ENCODE measurements around the gene ZDHHC12. TPM values are rescaled to one million over a fixed set of nuclear protein-coding genes. Genes with fewer than 3 reads are reported as not detected.

ZDHHC12 gene
- total and polyA plus RNA-seq, 9 donors = 5.7 to 10.7 (median 6.8) TPM

DNA sequence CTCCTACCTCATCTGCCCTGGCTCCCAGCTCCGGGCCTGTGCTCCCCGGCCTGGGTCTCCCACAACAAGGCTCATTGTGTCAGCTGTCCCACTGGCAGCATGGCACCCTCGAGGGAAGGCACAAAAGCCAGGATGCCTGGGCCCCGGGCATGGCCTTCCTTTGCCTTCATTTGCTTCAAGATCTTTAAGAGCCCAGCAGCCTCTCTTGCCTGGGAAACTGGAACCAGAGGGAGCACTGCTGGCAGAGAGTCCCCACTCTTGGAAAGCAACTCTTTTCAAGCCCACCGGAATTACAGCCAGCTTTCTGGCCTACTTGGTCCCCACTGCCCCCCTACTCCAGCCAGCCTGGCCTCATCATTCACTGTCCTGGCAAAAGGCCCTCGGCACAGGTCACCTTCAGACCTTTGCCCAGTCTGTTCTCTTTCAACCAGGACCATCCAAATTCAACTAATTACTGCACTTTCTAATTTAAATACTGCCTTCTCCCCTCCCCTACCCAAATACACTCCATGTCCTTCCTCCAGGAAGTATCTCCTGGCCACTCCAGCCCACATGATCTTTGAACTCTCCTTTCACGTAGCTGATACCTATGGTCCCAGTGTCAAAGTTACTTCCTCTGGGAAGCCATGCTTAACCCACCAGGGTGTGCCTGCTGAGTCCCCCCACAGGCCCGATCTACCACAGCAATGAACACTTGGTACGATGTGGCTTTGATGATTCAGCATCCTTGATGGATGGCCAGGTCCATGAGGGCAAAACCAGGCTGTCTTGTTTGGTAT is 38.9 kb upstream of the ZDHHC12 start:
- no peak overlapping the region for H3K4me3 ChIP-seq (ENCODE audit: low read length)
- 78% methylated on average over 9 of the region's 9 CpGs for WGBS (ENCODE audit: insufficient coverage)
- H3K27me3 ChIP-seq (ENCODE audit: control insufficient read depth, insufficient read depth, low read length) = no peaks in the 10 kb centered on the region
- no peak for DNase-seq
- no peaks in the 10 kb centered on the region for H3K4me1 ChIP-seq (ENCODE audit: control insufficient read depth, insufficient read depth, low read length)
- H3K9me3 ChIP-seq (replicated peaks; ENCODE audit: control insufficient read depth, low read depth, low read length) = no peaks in the 10 kb centered on the region
- H3K36me3 ChIP-seq (ENCODE audit: control insufficient read depth, insufficient read depth, low read length) = peaks cover 19% of the 10 kb centered on the region
- H3K27ac ChIP-seq (ENCODE audit: low read length) = no peak overlapping the region

DNA sequence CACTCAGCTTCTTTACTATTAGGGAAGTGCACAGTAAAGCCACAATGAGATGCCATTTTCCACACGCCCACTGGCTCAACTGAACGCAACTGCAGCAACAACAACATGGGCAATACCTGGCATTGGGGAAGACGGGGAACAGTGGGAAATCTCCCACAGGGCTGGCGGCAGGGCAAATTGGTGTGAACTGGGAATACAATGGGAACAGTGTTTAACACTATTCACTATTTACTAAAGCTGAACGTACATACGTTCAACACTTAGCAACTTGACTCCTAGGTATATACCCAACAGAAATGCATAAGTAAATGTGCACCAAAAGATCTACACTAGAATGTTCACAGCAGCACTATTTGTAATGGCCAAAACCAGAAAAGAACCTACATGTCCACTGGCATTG is 33.7 kb upstream of the ZDHHC12 start:
- Histone ChIP-seq H3K27ac (ENCODE audit: low read length) (no peak overlapping the region), H3K4me3 (ENCODE audit: low read length) (no peak overlapping the region), H3K4me1 (ENCODE audit: control insufficient read depth, insufficient read depth, low read length) (no peaks in the 10 kb centered on the region), H3K27me3 (ENCODE audit: control insufficient read depth, insufficient read depth, low read length) (no peaks in the 10 kb centered on the region), H3K36me3 (ENCODE audit: control insufficient read depth, insufficient read depth, low read length) (peaks cover 26% of the 10 kb centered on the region), H3K9me3 (replicated peaks; ENCODE audit: control insufficient read depth, low read depth, low read length) (no peaks in the 10 kb centered on the region)
- 100% methylated on average over 1 of the region's 6 CpGs for WGBS (ENCODE audit: insufficient coverage)
- DNase-seq = no peak

DNA sequence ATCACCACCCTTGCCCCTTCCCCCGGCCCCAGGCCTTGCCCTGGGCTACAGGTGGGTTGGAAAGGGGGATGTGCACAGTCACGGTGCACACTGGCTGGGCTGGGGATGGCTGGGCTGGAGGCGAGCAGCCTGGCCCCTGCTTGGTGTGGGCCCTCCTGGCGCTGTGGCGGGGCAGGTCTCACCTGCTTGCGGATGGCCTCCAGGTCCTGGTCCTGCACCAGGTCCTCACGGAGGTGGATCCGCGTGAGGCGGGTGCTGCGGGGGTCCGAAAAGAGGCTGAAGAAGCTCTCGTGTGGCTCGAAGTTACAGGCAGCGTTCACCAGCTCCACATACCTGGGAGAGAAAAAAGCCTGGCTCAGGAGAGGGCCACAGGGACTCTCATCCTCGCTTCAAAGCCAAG is 29.7 kb upstream of the ZDHHC12 start:
- Histone ChIP-seq H3K27ac (ENCODE audit: low read length) (no peak overlapping the region), H3K4me3 (ENCODE audit: low read length) (no peak overlapping the region), H3K27me3 (ENCODE audit: control insufficient read depth, insufficient read depth, low read length) (no peaks in the 10 kb centered on the region), H3K4me1 (ENCODE audit: control insufficient read depth, insufficient read depth, low read length) (no peaks in the 10 kb centered on the region), H3K9me3 (replicated peaks; ENCODE audit: control insufficient read depth, low read depth, low read length) (no peaks in the 10 kb centered on the region), H3K36me3 (ENCODE audit: control insufficient read depth, insufficient read depth, low read length) (peaks cover 55% of the 10 kb centered on the region)
- 87% methylated on average over 11 of the region's 16 CpGs for WGBS (ENCODE audit: insufficient coverage)
- DNase-seq = no peak

DNA sequence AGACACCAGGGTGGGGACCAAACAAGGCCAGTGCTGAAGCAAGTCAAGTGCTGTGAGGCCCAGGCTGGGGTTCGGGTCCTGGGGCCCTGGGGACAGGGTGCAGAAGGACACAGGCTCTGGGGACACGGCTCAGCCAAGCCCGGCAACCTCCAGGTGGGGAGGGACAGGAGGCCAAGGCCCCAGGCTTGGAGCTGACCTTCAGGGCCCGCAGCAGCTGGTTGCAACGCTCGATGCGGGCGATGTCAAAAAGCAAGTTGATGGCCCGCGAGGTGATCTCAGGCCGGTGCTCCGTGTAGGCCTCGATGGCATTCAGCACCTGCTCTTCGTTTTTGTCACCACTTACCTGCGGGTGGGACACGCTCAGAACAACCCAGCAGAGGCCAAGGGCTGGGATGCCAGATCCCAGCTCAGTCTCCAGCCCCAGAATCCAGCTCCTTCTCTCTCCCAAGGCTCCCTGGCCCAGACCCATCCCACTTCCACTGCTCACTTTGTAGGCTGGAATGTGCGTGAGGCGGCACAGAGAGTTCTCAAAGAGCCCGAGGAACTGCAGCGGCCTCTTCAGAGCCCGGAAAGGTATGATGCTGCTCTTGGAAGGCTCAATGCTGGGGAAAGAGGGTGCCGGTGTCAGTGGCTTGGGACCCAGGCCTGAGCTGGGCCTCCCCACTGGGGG is 27.1 kb upstream of the ZDHHC12 start:
- Histone ChIP-seq H3K27ac (ENCODE audit: low read length) (no peak overlapping the region), H3K4me3 (ENCODE audit: low read length) (no peak overlapping the region), H3K36me3 (ENCODE audit: control insufficient read depth, insufficient read depth, low read length) (peaks cover 55% of the 10 kb centered on the region), H3K9me3 (replicated peaks; ENCODE audit: control insufficient read depth, low read depth, low read length) (no peaks in the 10 kb centered on the region), H3K27me3 (ENCODE audit: control insufficient read depth, insufficient read depth, low read length) (no peaks in the 10 kb centered on the region), H3K4me1 (ENCODE audit: control insufficient read depth, insufficient read depth, low read length) (peaks cover 4% of the 10 kb centered on the region)
- WGBS (ENCODE audit: insufficient coverage) = 93% methylated on average over 17 of the region's 22 CpGs
- no peak for DNase-seq

DNA sequence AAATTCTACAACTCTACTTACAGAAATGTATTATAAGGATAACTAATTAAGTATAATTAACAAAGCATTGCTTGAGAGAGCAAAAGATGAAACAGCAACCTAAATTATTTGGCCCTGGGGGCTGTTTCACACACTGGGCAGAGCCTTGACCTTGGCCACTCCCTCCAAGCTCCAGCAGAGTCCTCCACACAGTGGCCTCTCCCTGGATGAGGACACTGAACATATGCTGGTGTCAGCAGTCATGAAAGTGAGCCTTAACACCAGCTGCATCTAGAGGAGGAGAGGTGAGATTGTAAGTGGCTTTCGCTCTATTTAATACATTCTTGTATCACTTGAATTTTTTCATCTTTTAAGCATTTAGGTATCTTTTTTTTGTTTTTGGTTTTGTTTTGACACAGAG is 23.3 kb upstream of the ZDHHC12 start:
- Histone ChIP-seq H3K9me3 (replicated peaks; ENCODE audit: control insufficient read depth, low read depth, low read length) (no peaks in the 10 kb centered on the region), H3K4me3 (ENCODE audit: low read length) (no peak overlapping the region), H3K4me1 (ENCODE audit: control insufficient read depth, insufficient read depth, low read length) (peaks cover 4% of the 10 kb centered on the region), H3K36me3 (ENCODE audit: control insufficient read depth, insufficient read depth, low read length) (peaks cover 30% of the 10 kb centered on the region), H3K27ac (ENCODE audit: low read length) (peak overlapping the region; percentile 74), H3K27me3 (ENCODE audit: control insufficient read depth, insufficient read depth, low read length) (no peaks in the 10 kb centered on the region)
- no CpG with 5 or more reads among the region's 1 CpG for WGBS (ENCODE audit: insufficient coverage)
- peak; percentile 41 for DNase-seq

DNA sequence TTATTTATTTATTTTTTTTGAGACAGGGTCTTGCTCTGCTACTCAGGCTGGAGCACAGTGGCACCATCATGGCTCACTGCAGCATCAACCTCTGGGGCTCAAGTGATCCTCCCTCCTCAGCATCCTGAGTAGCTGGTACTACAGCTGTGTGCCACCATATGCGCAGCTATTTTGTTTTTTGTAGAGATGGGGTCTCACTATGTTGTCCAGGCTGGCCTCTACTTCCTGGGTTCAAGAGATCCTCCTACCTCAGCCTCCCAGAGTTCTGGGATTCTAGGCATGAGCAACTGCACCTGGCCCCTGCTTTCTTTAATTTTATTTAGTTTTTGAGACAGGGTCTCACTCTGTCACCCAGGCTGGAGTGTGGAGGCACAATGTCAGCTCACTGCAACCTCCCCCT is 19.5 kb upstream of the ZDHHC12 start:
- Histone ChIP-seq H3K27me3 (ENCODE audit: control insufficient read depth, insufficient read depth, low read length) (no peaks in the 10 kb centered on the region), H3K9me3 (replicated peaks; ENCODE audit: control insufficient read depth, low read depth, low read length) (no peaks in the 10 kb centered on the region), H3K4me3 (ENCODE audit: low read length) (no peak overlapping the region), H3K4me1 (ENCODE audit: control insufficient read depth, insufficient read depth, low read length) (peaks cover 4% of the 10 kb centered on the region), H3K27ac (ENCODE audit: low read length) (no peak overlapping the region), H3K36me3 (ENCODE audit: control insufficient read depth, insufficient read depth, low read length) (peaks cover 34% of the 10 kb centered on the region)
- DNase-seq = no peak
- WGBS (ENCODE audit: insufficient coverage) = no CpG with 5 or more reads among the region's 1 CpG

DNA sequence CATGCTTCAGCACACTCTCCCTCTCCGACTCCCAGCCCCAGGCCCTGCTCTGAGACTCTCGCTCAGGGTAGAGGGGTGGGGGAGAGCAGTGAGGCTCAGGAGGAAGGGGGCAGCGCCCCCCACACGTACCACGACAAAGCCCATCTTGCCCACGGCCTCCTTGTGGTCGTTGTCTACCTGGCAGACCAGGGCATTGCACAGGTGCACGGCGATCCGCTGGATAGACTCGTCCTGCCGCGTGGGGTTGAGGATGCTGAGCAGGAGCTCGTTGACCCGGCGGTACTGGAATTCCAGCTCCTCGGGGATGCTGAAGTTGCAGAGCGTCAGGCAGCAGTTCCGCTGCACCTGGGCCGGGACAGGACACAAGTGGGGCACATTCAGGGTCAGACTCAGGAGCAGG is 18.5 kb upstream of the ZDHHC12 start:
- DNase-seq = peak; percentile 27
- WGBS (ENCODE audit: insufficient coverage) = 63% methylated on average over 15 of the region's 20 CpGs
- Histone ChIP-seq H3K27ac (ENCODE audit: low read length) (no peak overlapping the region), H3K9me3 (replicated peaks; ENCODE audit: control insufficient read depth, low read depth, low read length) (no peaks in the 10 kb centered on the region), H3K36me3 (ENCODE audit: control insufficient read depth, insufficient read depth, low read length) (peaks cover 37% of the 10 kb centered on the region), H3K4me3 (ENCODE audit: low read length) (no peak overlapping the region), H3K27me3 (ENCODE audit: control insufficient read depth, insufficient read depth, low read length) (no peaks in the 10 kb centered on the region), H3K4me1 (ENCODE audit: control insufficient read depth, insufficient read depth, low read length) (peaks cover under 1% of the 10 kb centered on the region)

DNA sequence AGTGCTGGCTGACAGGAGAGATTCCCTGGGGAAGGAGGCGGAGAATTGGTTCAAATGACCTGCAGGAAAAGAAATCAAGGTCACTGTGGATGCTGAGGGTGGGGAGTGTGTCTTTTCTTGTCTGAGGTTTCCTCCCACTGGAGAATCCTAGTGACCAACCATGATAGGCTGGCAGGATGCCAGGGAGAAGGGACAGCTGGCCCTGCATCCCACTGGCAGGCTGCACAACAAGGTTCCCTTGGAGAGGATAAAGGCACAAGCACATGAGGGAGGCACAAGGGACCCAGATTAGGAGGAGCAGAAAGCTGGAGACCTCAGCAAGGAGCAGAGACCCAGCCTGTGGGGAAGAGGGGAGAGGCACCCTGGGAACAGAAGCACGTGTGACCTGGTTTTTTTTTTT is 11.4 kb upstream of the ZDHHC12 start:
- no peak overlapping the region for H3K4me3 ChIP-seq (ENCODE audit: low read length)
- peak overlapping the region; percentile 13 for H3K27ac ChIP-seq (ENCODE audit: low read length)
- no peaks in the 10 kb centered on the region for H3K9me3 ChIP-seq (replicated peaks; ENCODE audit: control insufficient read depth, low read depth, low read length)
- H3K27me3 ChIP-seq (ENCODE audit: control insufficient read depth, insufficient read depth, low read length) = no peaks in the 10 kb centered on the region
- H3K4me1 ChIP-seq (ENCODE audit: control insufficient read depth, insufficient read depth, low read length) = peaks cover 8% of the 10 kb centered on the region
- peaks cover 52% of the 10 kb centered on the region for H3K36me3 ChIP-seq (ENCODE audit: control insufficient read depth, insufficient read depth, low read length)
- DNase-seq = peak; percentile 56
- WGBS (ENCODE audit: insufficient coverage) = no CpG with 5 or more reads among the region's 2 CpGs

DNA sequence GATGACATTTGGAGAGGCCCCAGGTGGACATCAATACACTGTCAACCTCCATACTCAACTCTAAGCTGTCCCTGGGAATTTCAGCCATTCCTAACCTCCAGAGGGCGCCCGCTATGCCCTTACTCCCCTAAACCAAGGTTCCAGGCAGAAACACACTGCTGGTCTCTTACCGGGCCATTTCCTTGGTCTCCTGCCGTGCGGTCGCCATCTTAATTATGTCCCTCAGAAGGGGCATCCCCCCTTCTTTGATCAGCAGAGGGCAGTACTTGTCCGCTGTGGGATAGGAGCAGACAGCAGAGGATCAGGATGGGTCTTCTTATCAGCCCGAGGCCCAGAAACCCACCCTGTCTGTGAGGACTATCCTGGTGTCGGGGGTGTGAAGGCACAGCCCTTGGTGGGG is 9.3 kb upstream of the ZDHHC12 start:
- peak; percentile 79 for DNase-seq
- Histone ChIP-seq H3K27me3 (ENCODE audit: control insufficient read depth, insufficient read depth, low read length) (no peaks in the 10 kb centered on the region), H3K4me3 (ENCODE audit: low read length) (no peak overlapping the region), H3K4me1 (ENCODE audit: control insufficient read depth, insufficient read depth, low read length) (peaks cover 8% of the 10 kb centered on the region), H3K36me3 (ENCODE audit: control insufficient read depth, insufficient read depth, low read length) (peaks cover 47% of the 10 kb centered on the region), H3K27ac (ENCODE audit: low read length) (no peak overlapping the region), H3K9me3 (replicated peaks; ENCODE audit: control insufficient read depth, low read depth, low read length) (no peaks in the 10 kb centered on the region)
- WGBS (ENCODE audit: insufficient coverage) = 3% methylated on average over 5 of the region's 9 CpGs

DNA sequence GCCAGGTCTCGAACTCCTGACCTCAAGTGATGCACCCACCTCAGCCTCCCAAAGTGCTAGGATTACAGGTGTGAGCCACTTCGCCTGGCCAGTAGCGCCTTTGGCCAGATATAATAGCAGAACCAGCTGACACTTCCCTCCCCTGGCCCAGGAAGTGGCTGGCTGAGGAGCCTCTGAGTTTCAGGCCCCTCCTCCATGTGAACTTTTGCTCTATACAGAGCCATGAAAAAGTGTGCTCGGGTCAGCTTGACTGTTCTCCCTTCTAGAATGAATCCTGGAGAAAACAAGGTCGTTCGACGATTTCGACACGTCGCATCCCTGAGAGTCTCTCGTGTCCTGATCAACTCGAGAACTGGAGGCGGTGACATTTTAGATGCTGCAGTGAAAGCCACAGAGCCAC is 8.6 kb upstream of the ZDHHC12 start:
- Histone ChIP-seq H3K27me3 (ENCODE audit: control insufficient read depth, insufficient read depth, low read length) (no peaks in the 10 kb centered on the region), H3K36me3 (ENCODE audit: control insufficient read depth, insufficient read depth, low read length) (peaks cover 46% of the 10 kb centered on the region), H3K4me1 (ENCODE audit: control insufficient read depth, insufficient read depth, low read length) (peaks cover 8% of the 10 kb centered on the region), H3K4me3 (ENCODE audit: low read length) (no peak overlapping the region), H3K9me3 (replicated peaks; ENCODE audit: control insufficient read depth, low read depth, low read length) (no peaks in the 10 kb centered on the region), H3K27ac (ENCODE audit: low read length) (no peak overlapping the region)
- WGBS (ENCODE audit: insufficient coverage) = 89% methylated on average over 11 of the region's 13 CpGs
- DNase-seq = no peak
